Measurements from ENCODE around the gene LNPK. TPM values are rescaled to one million over a fixed set of nuclear protein-coding genes. Genes with fewer than 3 reads are reported as not detected.

LNPK gene, protein sequence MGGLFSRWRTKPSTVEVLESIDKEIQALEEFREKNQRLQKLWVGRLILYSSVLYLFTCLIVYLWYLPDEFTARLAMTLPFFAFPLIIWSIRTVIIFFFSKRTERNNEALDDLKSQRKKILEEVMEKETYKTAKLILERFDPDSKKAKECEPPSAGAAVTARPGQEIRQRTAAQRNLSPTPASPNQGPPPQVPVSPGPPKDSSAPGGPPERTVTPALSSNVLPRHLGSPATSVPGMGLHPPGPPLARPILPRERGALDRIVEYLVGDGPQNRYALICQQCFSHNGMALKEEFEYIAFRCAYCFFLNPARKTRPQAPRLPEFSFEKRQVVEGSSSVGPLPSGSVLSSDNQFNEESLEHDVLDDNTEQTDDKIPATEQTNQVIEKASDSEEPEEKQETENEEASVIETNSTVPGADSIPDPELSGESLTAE
- total RNA-seq (10 to 100 TPM; 11.3 to 40.3 (median 29.6) TPM), polyA plus RNA-seq (10 to 100 TPM in 1 of 2 donors, 1 to 10 TPM in 1; 5.4 to 13.5 TPM)
- long read RNA-seq, donor 1, full-length matches to known transcripts: 5 of 16 reads
- long read RNA-seq, donor 1, partial matches to known transcripts: 5 of 16 reads
- long read RNA-seq, donor 1, other reads (novel, unspliced or antisense): 6 of 16 reads
- long read RNA-seq, donor 2, full-length matches to known transcripts: 6 of 6 reads
- long read RNA-seq, donor 2, partial matches to known transcripts: 0 of 6 reads
- long read RNA-seq, donor 2, other reads (novel, unspliced or antisense): 0 of 6 reads
- long read RNA-seq, donor 3, full-length matches to known transcripts: 41 of 51 reads
- long read RNA-seq, donor 3, partial matches to known transcripts: 3 of 51 reads
- long read RNA-seq, donor 3, other reads (novel, unspliced or antisense): 7 of 51 reads

DNA sequence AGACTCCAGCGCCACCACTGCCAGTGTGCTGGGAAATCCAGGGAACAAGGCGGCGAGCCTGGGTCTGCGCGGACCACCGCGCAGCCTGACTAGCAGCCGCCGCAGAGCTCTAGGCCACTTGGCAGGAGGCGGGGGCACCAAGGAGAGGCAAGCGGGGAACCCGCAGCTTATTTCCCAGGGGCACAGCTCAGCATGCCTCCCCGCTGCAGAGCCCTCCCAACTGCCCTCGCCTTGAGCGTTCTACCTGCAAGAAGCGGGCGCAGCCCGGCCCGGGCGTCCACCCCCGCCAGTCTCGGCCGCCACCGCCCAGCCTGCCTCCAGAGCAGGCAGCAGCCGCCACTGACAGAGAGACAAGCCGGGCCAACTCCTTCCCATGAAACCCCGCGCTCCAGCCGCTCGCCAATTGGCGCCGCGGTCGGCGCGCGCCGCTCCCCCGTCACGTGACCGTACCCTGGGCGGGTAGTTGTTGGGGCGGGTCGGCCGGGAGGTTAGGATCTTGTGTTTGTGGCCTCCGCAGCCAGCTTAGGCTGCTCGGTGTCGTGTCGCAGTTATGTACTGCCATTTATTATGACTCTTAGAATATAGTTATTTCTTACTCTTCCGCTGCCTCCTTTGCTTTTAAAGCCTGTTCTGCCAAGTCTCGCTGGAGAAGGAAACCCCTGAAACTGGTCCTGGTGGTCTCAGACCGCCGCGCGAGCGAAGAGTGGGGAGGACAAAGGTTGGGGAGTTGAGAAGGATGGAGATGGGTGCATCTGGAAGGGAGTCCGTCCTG is at the start of gene LNPK:
LNPK (minus strand) TSS at position 352 of the 772 bp plus-strand sequence. CDS start 6,683 bp downstream, outside the sequence.
- H3K36me3 ChIP-seq: no peaks in the 10 kb centered on the region
- peak; percentile 87 to 94 (median 89) for DNase-seq
- peak within 1 kb of the TSS; percentile 66 for H3K4me3 ChIP-seq
- H3K27me3 ChIP-seq: no peaks in the 10 kb centered on the region
- H3K9me3 ChIP-seq: no peaks in the 10 kb centered on the region
- H3K4me1 ChIP-seq (ENCODE audit: insufficient read depth): peaks cover 4% of the 10 kb centered on the region
- TF ChIP-seq POLR2A (IDR thresholded peaks at IDR 0.05): peak; percentile 20
- TF ChIP-seq, protein P1, sequence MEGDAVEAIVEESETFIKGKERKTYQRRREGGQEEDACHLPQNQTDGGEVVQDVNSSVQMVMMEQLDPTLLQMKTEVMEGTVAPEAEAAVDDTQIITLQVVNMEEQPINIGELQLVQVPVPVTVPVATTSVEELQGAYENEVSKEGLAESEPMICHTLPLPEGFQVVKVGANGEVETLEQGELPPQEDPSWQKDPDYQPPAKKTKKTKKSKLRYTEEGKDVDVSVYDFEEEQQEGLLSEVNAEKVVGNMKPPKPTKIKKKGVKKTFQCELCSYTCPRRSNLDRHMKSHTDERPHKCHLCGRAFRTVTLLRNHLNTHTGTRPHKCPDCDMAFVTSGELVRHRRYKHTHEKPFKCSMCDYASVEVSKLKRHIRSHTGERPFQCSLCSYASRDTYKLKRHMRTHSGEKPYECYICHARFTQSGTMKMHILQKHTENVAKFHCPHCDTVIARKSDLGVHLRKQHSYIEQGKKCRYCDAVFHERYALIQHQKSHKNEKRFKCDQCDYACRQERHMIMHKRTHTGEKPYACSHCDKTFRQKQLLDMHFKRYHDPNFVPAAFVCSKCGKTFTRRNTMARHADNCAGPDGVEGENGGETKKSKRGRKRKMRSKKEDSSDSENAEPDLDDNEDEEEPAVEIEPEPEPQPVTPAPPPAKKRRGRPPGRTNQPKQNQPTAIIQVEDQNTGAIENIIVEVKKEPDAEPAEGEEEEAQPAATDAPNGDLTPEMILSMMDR (IDR thresholded peaks at IDR 0.05): no peak
- 0% methylated on average over 44 to 57 of the region's 57 CpGs for WGBS, 3 donors
- intact Hi-C loops (cut with DNase I): no loop called here
- peak within 1 kb of the TSS; percentile 27 to 75 for H3K27ac ChIP-seq

DNA sequence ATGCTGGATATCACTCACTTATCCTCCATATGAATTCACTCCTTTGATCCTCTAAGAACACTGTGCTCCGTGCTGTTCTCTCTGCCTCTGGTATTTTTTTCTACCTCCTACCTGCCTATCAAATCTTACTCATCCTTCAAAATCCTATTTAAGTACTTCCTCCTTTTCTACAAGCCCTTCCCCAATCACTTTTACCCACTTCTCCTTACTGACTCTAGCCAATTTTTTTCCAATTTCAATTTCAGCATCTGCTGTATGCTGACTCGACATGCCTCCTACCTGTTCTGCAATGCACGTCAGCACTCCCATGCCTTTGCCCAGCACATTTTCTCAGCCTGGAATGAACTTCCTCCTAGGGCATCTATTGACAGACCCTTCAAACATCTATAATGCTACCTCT is 37.3 kb upstream of the LNPK start:
- H3K36me3 ChIP-seq: no peaks in the 10 kb centered on the region
- no peak for DNase-seq
- TF ChIP-seq EP300 (IDR thresholded peaks at IDR 0.05) (no peak), POLR2A (IDR thresholded peaks at IDR 0.05) (no peak)
- TF ChIP-seq, protein P1 (IDR thresholded peaks at IDR 0.05): no peak
- H3K27me3 ChIP-seq: no peaks in the 10 kb centered on the region
- intact Hi-C loops (cut with DNase I): no loop called here
- no peak overlapping the region for H3K4me3 ChIP-seq
- WGBS, 3 donors: 53 to 70% (median 61%) methylated on average over 3 of the region's 3 CpGs
- no peaks in the 10 kb centered on the region for H3K4me1 ChIP-seq (ENCODE audit: insufficient read depth)
- no peak overlapping the region for H3K27ac ChIP-seq
- peaks cover 0 to 3% of the 10 kb centered on the region in 2 donors for H3K9me3 ChIP-seq

DNA sequence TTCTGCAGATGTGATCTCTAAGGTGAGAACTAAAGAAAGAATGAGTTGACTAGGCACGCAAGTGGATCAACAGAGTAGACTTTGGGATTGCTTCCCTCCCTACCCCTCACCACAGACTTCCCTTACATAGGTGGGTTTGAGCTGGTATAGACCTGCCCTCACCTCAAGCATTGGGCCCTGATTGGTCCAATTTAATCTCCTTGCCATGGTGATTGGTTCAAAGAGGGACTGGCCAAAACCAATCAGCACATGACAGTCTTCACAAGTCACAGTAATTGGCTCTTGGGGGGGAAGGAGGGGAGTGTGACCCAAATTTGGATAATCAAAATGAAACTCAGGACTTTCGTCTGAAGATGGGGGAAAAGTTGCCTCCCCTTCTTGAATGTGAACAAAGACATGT is 36.6 kb upstream of the LNPK start:
- WGBS, 3 donors: 67 to 73% (median 73%) methylated on average over 2 of the region's 2 CpGs

More for the DNA sequence above, 36.6 kb upstream of the LNPK start:
- DNase-seq: no peak
- Histone ChIP-seq H3K36me3 (no peaks in the 10 kb centered on the region), H3K27ac (no peak overlapping the region), H3K4me3 (no peak overlapping the region), H3K9me3 (peaks cover 0 to 3% of the 10 kb centered on the region in 2 donors), H3K4me1 (ENCODE audit: insufficient read depth) (no peaks in the 10 kb centered on the region), H3K27me3 (no peaks in the 10 kb centered on the region)
- TF ChIP-seq POLR2A (IDR thresholded peaks at IDR 0.05) (no peak), EP300 (IDR thresholded peaks at IDR 0.05) (no peak)
- TF ChIP-seq, protein P1 (IDR thresholded peaks at IDR 0.05): no peak
- intact Hi-C loops (cut with DNase I): no loop called here

Measured in ovary (tissue), 10 donors.